ENCODE measurements around the gene FBXL7. TPM values are rescaled to one million over a fixed set of nuclear protein-coding genes. Genes with fewer than 3 reads are reported as not detected.

FBXL7 gene
- total and polyA plus RNA-seq, 4 experiments from 2014 or later: not detected

DNA sequence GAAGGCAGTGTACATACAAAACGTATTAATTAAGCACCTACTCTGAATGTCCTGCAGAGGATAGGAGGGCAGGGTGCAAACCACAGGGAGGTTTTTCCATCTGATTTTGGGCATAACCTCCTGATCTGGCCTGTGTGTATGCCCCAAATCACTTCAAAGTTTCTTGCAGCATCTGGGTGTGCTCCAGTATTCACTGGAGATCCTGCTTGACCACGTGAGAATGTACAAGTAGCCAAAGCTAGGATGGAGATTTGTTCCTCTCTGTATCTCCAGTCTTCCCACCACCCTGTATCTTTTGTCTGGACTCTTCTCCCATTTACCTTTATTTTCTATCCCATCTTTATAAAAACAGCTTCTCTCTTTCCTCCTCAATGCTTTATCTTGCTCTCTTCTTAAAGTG, 207.7 kb downstream of the FBXL7 start:
- Mint-ChIP-seq H3K4me3 (no peak overlapping the region), H3K27ac (no peak overlapping the region)
- POLR2A ChIA-PET (ENCODE audit: partially characterized antibody): no interaction called here

DNA sequence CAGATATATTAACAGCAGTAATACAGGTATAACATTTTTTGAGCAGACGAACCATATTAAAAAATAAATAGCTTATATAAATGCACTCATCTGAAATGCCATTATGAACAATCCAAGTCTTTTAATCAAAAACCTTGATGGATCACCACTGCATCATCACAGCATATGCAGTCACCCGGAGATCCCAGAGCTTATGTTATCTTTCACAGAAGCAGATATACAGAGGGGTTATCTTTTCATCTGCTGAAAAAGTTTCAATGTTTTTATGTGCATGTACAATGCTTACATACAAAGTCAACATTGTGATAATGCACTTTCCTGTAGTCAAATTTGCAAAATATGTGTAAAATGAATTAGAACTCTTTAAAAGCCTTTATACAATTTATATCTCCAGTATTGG, 211.9 kb downstream of the FBXL7 start:
- H3K27me3 Mint-ChIP-seq: no peaks in the 10 kb centered on the region
- no peak for DNase-seq
- no peaks in the 10 kb centered on the region for H3K4me1 Mint-ChIP-seq
- no peak overlapping the region for H3K27ac Mint-ChIP-seq
- ChIA-PET POLR2A (ENCODE audit: partially characterized antibody) (no interaction called here), CTCF (ENCODE audit: partially characterized antibody) (no interaction called here)
- no peaks in the 10 kb centered on the region for H3K4me1 ChIP-seq (ENCODE audit: insufficient read depth, low read length)
- intact Hi-C loops (cut with micrococcal nuclease): no loop called here
- no peaks in the 10 kb centered on the region for H3K36me3 Mint-ChIP-seq
- no peak overlapping the region for H3K27ac ChIP-seq (ENCODE audit: low read depth, low read length)
- H3K9me3 Mint-ChIP-seq: peaks cover 0 to 9% (median 5%) of the 10 kb centered on the region in 8 donors
- H3K9me3 ChIP-seq (ENCODE audit: control insufficient read depth in 1 of 2, low read length in 2 of 2): no peaks in the 10 kb centered on the region
- no peak overlapping the region for H3K4me3 ChIP-seq (ENCODE audit: low read length in 2 of 2)
- H3K4me3 Mint-ChIP-seq: no peak overlapping the region
- H3K36me3 ChIP-seq (ENCODE audit: insufficient read depth, low read length): no peaks in the 10 kb centered on the region
- H3K27me3 ChIP-seq (ENCODE audit: insufficient read depth, low read length): no peaks in the 10 kb centered on the region

More for the DNA sequence above, 207.7 kb downstream of the FBXL7 start:
- Histone ChIP-seq H3K4me3 (ENCODE audit: low read length in 2 of 2) (no peak overlapping the region), H3K36me3 (ENCODE audit: insufficient read depth, low read length) (no peaks in the 10 kb centered on the region), H3K4me1 (ENCODE audit: insufficient read depth, low read length) (no peaks in the 10 kb centered on the region), H3K27me3 (ENCODE audit: insufficient read depth, low read length) (no peaks in the 10 kb centered on the region), H3K9me3 (ENCODE audit: control insufficient read depth in 1 of 2, low read length in 2 of 2) (no peaks in the 10 kb centered on the region), H3K27ac (ENCODE audit: low read depth, low read length) (no peak overlapping the region)
- CTCF ChIA-PET (ENCODE audit: partially characterized antibody): no interaction called here
- Mint-ChIP-seq H3K9me3 (peaks cover 2 to 12% (median 7%) of the 10 kb centered on the region in 8 donors), H3K36me3 (no peaks in the 10 kb centered on the region), H3K27me3 (no peaks in the 10 kb centered on the region), H3K4me1 (no peaks in the 10 kb centered on the region)
- DNase-seq: no peak
- intact Hi-C loops (cut with micrococcal nuclease): no loop called here

DNA sequence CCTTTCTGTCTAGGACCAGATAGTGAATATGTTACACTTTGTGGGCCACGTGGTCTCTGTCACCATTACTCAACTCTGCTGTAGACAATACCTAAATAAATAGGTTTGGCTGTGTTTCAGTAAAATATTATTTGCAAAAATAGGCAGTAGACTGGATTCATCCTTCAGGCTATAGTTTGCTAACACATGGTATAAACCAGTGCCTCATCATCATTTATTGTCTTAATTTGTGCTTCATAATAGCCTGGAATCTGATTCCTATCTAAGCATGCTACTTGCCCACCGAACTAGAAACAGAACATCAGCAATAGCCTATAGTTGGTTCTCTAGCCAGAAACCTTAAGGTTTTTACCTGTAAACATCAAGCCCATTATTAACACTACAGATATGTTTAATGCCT, 215.6 kb downstream of the FBXL7 start:
- Histone ChIP-seq H3K27me3 (ENCODE audit: insufficient read depth, low read length) (no peaks in the 10 kb centered on the region), H3K4me1 (ENCODE audit: insufficient read depth, low read length) (no peaks in the 10 kb centered on the region), H3K27ac (ENCODE audit: low read depth, low read length) (no peak overlapping the region), H3K9me3 (ENCODE audit: control insufficient read depth in 1 of 2, low read length in 2 of 2) (no peaks in the 10 kb centered on the region), H3K36me3 (ENCODE audit: insufficient read depth, low read length) (no peaks in the 10 kb centered on the region), H3K4me3 (ENCODE audit: low read length in 2 of 2) (no peak overlapping the region)
- Mint-ChIP-seq H3K4me1 (no peaks in the 10 kb centered on the region), H3K4me3 (no peak overlapping the region), H3K9me3 (peaks cover 0 to 6% (median 3%) of the 10 kb centered on the region in 8 donors), H3K27ac (no peak overlapping the region), H3K27me3 (no peaks in the 10 kb centered on the region), H3K36me3 (no peaks in the 10 kb centered on the region)
- intact Hi-C loops (cut with micrococcal nuclease): no loop called here
- ChIA-PET POLR2A (ENCODE audit: partially characterized antibody) (no interaction called here), CTCF (ENCODE audit: partially characterized antibody) (no interaction called here)
- DNase-seq: no peak

DNA sequence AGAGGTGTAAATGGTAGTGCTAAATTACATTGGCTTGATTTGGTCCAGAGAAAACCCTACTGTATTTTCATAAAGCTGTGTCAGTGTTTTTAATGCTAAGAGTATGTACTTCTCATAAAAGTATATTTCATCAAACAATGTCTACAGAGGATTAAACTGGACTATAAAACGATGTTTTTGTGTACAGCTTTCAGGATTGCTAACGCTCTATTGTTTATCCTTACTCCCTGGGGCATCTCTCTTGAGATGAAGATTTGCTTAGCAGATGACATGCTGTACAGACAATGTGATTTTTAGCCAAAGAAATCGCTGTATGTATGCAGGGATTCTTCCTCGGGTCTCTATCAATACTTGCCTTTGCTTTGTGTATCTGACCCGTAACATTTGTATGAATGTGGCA, 216.0 kb downstream of the FBXL7 start:
- Mint-ChIP-seq H3K9me3 (peaks cover 0 to 4% (median 1%) of the 10 kb centered on the region in 8 donors), H3K4me1 (no peaks in the 10 kb centered on the region), H3K27me3 (no peaks in the 10 kb centered on the region), H3K27ac (no peak overlapping the region), H3K36me3 (no peaks in the 10 kb centered on the region), H3K4me3 (no peak overlapping the region)
- POLR2A ChIA-PET (ENCODE audit: partially characterized antibody): no interaction called here
- CTCF ChIA-PET (ENCODE audit: partially characterized antibody): no interaction called here
- no peaks in the 10 kb centered on the region for H3K27me3 ChIP-seq (ENCODE audit: insufficient read depth, low read length)
- H3K9me3 ChIP-seq (ENCODE audit: control insufficient read depth in 1 of 2, low read length in 2 of 2): no peaks in the 10 kb centered on the region
- intact Hi-C loops (cut with micrococcal nuclease): no loop called here
- H3K4me3 ChIP-seq (ENCODE audit: low read length in 2 of 2): no peak overlapping the region
- H3K4me1 ChIP-seq (ENCODE audit: insufficient read depth, low read length): no peaks in the 10 kb centered on the region
- no peak for DNase-seq
- no peak overlapping the region for H3K27ac ChIP-seq (ENCODE audit: low read depth, low read length)
- H3K36me3 ChIP-seq (ENCODE audit: insufficient read depth, low read length): no peaks in the 10 kb centered on the region

DNA sequence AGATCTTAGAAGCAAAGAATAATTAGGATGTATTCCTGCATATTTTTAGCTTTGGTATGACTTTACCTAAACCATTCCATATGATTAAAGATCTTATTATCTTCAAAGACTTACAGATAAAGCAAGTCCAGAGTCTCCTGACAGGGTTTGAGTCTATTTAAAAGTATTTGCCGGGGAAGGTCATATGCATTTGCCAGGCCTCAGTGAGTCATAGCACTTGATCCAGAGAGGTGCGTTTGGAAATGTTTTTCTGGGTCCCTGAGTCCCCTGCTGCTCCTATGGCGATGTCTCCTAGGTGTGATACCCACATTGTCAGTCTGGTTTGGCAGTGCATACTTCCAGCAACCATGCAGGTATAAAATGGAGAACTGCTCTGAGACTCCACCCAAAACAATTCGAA, 217.0 kb downstream of the FBXL7 start:
- intact Hi-C loops (cut with micrococcal nuclease): no loop called here
- ChIA-PET POLR2A (ENCODE audit: partially characterized antibody) (no interaction called here), CTCF (ENCODE audit: partially characterized antibody) (no interaction called here)
- no peaks in the 10 kb centered on the region for H3K4me1 ChIP-seq (ENCODE audit: insufficient read depth, low read length)
- peaks cover 0 to 2% (median 0%) of the 10 kb centered on the region in 8 donors for H3K9me3 Mint-ChIP-seq
- H3K9me3 ChIP-seq (ENCODE audit: control insufficient read depth in 1 of 2, low read length in 2 of 2): no peaks in the 10 kb centered on the region
- no peaks in the 10 kb centered on the region for H3K4me1 Mint-ChIP-seq
- H3K27ac Mint-ChIP-seq: no peak overlapping the region
- H3K36me3 ChIP-seq (ENCODE audit: insufficient read depth, low read length): no peaks in the 10 kb centered on the region
- H3K27me3 ChIP-seq (ENCODE audit: insufficient read depth, low read length): no peaks in the 10 kb centered on the region
- H3K27ac ChIP-seq (ENCODE audit: low read depth, low read length): no peak overlapping the region
- no peaks in the 10 kb centered on the region for H3K27me3 Mint-ChIP-seq
- no peaks in the 10 kb centered on the region for H3K36me3 Mint-ChIP-seq
- H3K4me3 Mint-ChIP-seq: no peak overlapping the region
- H3K4me3 ChIP-seq (ENCODE audit: low read length in 2 of 2): no peak overlapping the region
- DNase-seq: no peak

DNA sequence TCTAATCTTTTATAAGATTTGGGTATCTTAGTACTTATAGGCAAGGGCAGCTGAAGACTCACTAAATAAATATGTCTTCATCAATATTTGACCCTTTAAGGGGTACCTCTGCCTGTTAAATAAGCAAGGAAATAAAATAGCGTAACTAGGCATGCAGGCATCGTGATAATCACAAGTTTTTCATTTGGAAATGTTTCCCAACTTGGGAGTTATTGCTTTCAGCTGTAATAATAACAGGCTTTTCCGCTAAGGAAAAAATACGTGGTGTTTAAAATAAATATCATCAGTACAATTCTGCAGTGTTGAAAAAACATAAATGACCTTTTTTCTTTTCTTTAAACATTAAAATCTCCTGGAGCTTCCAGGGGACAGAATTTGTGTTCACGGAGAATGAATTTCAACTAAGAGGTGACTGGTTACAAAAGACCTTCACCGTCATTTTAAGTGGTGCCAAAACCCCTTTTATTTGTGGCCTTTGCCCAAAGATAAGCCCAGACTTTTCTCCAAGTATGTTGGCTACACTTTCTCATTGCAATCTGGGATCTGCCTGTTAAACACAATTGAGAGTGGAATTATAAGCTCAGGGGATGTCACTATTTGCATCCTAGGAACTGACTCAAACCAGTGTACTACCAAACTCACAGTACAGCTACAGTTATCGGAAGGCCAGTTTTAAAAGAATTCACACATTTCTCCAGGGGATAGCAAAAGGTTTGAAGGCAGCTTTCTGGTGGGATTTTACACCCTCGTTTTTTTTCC, 218.6 kb downstream of the FBXL7 start:
- DNase-seq: no peak
- Mint-ChIP-seq H3K9me3 (peaks cover 0 to 2% (median 0%) of the 10 kb centered on the region in 8 donors), H3K27me3 (no peaks in the 10 kb centered on the region), H3K4me3 (no peak overlapping the region), H3K27ac (no peak overlapping the region), H3K4me1 (no peaks in the 10 kb centered on the region), H3K36me3 (no peaks in the 10 kb centered on the region)
- POLR2A ChIA-PET (ENCODE audit: partially characterized antibody): interaction anchor here (0.6 kb wide), 1 partner anchor 1170 kb away, joined by 3 read pairs; no protein-coding TSS in a partner anchor
- Histone ChIP-seq H3K27ac (ENCODE audit: low read depth, low read length) (no peak overlapping the region), H3K4me3 (ENCODE audit: low read length in 2 of 2) (no peak overlapping the region), H3K36me3 (ENCODE audit: insufficient read depth, low read length) (no peaks in the 10 kb centered on the region), H3K4me1 (ENCODE audit: insufficient read depth, low read length) (no peaks in the 10 kb centered on the region), H3K9me3 (ENCODE audit: control insufficient read depth in 1 of 2, low read length in 2 of 2) (no peaks in the 10 kb centered on the region), H3K27me3 (ENCODE audit: insufficient read depth, low read length) (no peaks in the 10 kb centered on the region)
- intact Hi-C loops (cut with micrococcal nuclease): no loop called here
- CTCF ChIA-PET (ENCODE audit: partially characterized antibody): no interaction called here

DNA sequence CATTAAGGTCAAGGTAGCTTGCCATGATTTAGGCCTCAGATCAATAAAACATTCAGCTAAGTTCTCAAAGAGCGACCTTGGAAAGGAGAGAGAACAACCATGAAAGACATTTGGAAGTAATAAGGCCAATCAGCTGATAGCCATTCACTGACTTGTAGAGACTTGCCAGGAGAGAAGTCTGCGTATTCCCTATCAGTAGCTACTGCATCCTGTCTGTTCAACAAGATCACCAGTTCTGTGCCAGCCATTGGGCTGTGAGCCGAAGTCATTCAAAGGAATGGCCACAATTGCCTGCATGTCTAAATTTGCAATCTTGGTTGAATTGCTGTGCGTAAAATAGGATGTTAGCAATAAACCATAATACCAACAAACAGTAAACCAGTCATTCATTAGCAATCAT, 219.8 kb downstream of the FBXL7 start:
- DNase-seq: no peak
- no peak overlapping the region for H3K27ac ChIP-seq (ENCODE audit: low read depth, low read length)
- H3K4me1 ChIP-seq (ENCODE audit: insufficient read depth, low read length): no peaks in the 10 kb centered on the region
- H3K27ac Mint-ChIP-seq: no peak overlapping the region
- no peak overlapping the region for H3K4me3 Mint-ChIP-seq
- H3K4me1 Mint-ChIP-seq: no peaks in the 10 kb centered on the region
- POLR2A ChIA-PET (ENCODE audit: partially characterized antibody): no interaction called here
- H3K36me3 ChIP-seq (ENCODE audit: insufficient read depth, low read length): no peaks in the 10 kb centered on the region
- CTCF ChIA-PET (ENCODE audit: partially characterized antibody): no interaction called here
- H3K9me3 Mint-ChIP-seq: peaks cover 0 to 2% (median 0%) of the 10 kb centered on the region in 8 donors
- no peaks in the 10 kb centered on the region for H3K27me3 Mint-ChIP-seq
- intact Hi-C loops (cut with micrococcal nuclease): no loop called here
- no peaks in the 10 kb centered on the region for H3K27me3 ChIP-seq (ENCODE audit: insufficient read depth, low read length)
- H3K9me3 ChIP-seq (ENCODE audit: control insufficient read depth in 1 of 2, low read length in 2 of 2): no peaks in the 10 kb centered on the region
- H3K4me3 ChIP-seq (ENCODE audit: low read length in 2 of 2): no peak overlapping the region
- no peaks in the 10 kb centered on the region for H3K36me3 Mint-ChIP-seq
